MM.1S (cell line): Measurements from ENCODE around the gene BOLL.

Experiments used
- CTCF ChIP-seq: fragments of 300-600 bp; sonication (generic); IDR thresholded peaks from 2 replicates; pipeline ENCODE4 v1.5.1; 2016; ENCODE audit warnings: antibody characterized with exemption, low read length, mixed read lengths
- EZH2 ChIP-seq: fragments of 300-600 bp; sonication (generic); optimal IDR thresholded peaks from 2 replicates; pipeline ENCODE3; 2017; ENCODE audit warnings: low read depth, mild to moderate bottlenecking, antibody characterized with exemption, low read length, mixed read lengths
- EZH2phosphoT487 ChIP-seq: fragments of 300-600 bp; sonication (generic); IDR thresholded peaks from 2 replicates; pipeline ENCODE4 v1.6.1; 2018; ENCODE audit warnings: antibody characterized with exemption, low read length

GRCh38 chr2:197784956-197785941, at the start of gene BOLL:
- TF ChIP-seq CTCF (no peak), EZH2phosphoT487 (no peak), EZH2 (no peak)
